ENCODE measurements around the gene ERN1.

Gene ERN1

DNA sequence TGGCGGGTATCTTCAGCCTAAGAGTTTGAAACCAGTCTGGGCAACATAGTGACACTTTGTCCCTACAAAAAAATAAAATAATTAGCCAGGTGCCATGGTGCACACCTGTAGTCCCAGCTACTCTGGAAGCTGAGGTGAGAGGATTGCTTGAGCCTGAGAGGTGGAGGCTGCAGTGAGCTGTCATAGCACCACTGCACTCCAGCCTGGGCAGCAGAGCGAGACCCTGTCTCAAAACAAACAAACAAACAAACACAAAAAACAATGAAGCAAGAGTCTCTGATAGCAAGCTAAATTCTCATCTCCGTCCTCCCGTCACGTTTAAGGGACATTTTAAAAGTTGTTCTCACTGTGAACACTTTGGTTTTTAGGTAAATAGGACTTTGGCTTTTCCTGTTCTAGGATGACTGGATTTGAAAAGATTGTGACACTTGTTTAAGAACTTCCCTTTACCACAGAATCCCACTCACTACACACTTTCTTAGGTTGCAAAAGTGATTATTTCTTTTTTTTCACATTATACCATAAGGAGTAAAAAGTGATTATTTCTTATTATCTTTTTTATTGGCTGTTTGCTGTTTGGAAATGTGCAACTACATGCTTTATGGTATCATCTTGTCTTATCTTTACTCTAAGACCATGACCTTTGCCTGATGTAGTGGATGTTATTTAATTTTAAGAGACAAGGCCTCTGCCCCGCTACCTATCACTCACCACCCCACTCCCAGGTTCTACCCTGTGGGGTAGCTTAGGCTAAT, 4.4 kb upstream of the ERN1 start:
- DNase-seq, result no peak

DNA sequence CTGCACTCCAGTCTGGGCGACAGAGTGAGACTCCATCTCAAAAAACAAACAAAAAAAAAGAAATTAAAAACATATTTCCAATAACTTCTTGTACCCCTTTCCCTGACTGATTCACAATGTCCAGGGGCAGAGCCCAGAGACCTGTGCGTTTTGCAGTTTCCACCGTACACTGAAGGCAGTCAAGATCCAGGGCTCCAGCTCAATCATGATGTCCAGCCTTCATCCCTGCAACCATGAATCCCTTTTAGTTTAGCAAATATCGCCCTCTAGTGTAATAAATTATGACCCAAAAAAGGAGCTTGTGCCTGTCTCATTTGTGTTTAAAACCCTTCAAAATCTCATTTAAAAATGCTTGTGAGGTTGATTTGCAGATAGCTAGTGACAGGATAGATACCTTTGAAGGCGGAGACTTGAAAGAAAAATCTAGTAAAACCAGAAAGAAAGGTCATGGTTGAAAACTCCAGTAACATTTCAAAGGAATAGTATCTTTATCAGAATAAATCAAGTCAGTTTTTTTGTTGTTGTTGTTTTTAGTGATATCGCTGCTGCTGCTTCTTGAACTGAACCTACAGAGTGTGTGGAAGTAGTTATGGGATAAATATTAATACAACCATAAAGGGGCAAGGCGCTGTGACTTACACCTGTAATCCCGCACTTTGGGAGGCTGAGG, 3.7 kb upstream of the ERN1 start:
- DNase-seq, result peak; percentile 81

DNA sequence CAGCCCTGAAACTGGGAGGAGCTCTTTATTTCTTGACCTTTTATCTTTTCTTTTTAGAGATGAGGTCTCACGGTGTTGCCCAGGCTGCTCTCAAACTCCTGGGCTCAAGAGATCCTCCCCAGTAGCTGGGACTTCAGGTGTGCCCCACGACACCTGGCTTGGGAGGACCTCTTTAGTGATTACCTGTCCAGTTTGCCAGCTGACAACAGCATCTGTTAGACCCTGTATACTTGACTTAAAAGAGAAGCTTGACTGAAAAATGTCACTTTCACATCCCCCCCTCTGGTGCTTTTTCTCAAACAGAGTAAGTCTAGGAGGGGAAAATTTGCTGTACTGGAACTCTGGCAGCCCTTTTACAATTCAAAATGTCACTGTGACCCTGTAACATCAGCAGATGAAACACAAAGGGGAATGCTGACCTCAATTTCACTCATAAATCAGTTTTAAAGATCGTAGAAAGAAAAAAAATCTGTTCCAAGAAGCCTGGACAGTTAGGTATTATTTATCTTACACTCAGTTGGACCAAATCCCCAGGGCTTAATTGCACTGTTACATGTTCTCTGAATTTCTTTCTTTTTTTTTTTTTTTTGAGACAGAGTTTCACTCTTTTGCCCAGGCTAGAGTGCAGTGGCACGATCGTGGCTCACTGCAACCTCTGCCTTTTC, 1.8 kb upstream of the ERN1 start:
- no peak for DNase-seq

DNA sequence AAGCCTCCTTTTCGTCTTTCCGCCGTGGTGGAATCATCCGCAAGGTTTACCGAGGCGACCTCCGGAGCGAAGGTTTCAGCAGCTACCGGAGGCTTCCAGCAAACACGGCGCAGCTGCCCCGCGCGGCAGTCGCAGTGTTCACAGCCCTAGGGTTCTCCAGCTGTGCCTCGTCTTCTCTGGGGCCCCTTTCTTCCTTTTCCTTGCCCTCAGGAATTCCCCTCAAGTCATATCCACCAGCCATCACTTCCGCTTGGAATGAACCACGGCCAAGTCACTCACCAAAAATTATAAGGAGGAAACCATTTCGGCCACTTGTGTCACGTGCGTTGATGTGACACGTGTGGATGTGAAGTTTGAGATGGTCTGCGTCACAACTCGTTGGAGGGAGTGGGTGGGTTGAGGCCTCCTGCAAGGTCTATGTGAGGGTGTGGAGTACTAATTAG, 636 bp upstream of the ERN1 start:
- DNase-seq, result peak; percentile 77

DNA sequence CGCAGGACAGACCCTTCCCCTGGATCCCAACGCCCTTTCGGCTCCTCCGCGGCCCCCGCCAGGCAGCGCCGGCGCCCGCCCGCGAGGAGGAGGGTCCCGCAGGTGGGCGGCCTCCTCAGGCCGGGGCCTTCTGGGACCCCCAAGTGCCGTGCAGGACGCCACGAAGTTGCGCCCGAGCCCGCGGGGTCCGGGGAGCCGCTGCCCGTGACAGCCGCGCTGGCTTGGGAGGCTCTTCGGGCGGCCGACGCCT, 504 bp downstream of the ERN1 start:
- DNase-seq, result no peak

DNA sequence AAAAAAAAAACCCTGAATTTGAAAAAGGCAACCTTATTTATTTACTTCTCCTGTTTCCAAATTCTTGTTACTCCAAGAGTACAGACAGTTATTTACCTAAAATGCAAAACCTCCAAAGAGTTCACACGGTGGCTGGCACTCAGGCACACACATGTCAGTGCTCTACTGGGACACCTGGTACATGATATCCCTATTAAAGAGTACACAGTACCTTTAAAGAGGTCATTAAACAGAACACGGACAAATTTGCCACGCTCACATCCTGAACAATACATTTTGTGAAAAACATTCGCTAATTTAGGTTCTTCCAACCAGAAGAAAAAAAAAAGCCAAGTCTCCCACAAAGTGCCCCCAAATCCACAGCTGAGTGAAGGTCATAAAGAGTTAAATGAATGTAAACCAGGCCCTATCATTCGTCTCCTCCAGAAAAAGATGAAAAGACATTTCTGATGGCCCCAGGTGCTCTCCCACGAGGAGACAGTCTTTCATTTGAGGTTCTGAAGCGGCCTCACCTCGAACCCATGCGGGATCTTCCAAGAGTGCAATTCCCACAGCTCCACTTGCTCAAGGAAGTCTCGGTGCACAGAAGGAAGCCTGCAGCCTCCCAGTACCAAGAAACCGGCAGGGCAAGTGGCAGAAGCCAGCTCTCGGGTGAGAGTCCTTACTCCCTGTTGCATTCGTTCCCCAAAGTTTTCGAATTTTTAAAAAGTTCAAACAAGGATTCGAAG, 993 bp downstream of the ERN1 start:
- no peak for DNase-seq

DNA sequence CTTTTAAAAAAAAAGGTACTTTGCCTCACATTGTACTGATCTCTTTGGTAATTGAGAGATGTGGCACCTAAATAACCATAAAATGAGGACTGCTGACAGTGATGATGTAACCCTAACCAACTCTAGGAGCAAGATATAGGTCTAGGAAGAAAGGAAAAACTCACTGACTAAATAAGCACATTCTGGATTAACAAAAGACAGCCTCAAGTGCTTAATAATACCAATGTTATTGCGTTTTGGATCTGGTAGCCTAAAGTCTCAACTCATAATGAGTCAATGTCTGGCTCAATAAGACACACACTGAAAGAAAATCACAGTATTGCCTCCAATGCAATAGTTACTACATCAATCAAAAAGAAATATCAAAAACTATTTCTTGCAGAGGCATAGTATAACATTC, 3.0 kb downstream of the ERN1 start:
- no peak for DNase-seq

DNA sequence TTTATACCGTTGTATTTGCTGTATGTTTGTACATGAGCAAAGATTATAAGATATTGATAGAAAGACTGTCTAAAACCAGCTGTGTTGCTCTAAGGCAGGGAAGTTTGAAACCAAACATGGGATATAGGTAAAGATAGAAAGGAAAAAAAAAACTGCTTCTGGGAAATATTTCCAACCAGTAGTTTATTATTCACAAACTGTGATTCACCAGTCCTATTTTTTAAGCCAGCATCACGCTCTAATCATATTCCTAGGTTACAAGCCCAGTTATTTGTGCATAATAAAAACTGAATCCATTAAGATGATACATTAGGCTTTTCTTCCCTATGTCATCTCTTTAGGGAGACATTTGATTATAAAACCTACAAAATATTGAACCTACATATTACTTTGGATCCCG, 4.0 kb downstream of the ERN1 start:
- DNase-seq, result no peak

DNA sequence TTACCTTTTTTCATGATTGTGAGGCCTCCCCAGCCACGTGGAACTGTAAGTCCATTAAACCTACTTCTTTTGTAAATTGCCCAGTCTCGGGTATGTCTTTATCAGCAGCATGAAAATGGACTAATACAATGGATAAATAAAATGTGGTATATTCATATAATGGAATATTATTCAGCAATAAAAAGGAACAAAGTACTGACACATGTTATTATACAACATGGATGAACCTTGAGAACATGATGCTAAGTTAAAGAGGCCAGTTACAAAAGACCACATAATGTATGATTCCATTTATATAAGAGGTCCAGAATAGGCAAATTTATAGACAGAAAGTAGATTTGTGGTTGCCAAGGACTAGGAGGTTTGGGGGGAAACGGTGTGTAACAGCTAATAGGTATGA, 5.3 kb downstream of the ERN1 start:
- DNase-seq, result no peak

DNA sequence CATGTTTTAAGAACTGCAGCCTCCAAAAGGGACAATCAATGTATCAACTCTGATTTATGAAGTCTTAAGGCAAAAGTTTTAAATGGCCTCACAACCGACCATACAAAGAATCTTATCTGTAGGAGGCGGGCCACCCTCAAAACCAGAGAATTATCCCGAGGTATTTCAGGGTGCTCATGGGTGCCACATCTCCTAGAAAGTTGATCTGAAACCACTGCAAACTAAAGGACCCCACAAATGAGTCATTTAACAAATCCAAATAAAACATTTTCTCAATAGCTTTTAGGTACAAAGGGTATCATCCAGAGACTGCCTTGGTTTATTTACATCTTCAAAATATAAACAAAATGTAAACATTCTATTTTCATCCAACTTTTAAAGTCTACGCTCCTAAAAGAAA, 6.8 kb downstream of the ERN1 start:
- DNase-seq, result no peak

DNA sequence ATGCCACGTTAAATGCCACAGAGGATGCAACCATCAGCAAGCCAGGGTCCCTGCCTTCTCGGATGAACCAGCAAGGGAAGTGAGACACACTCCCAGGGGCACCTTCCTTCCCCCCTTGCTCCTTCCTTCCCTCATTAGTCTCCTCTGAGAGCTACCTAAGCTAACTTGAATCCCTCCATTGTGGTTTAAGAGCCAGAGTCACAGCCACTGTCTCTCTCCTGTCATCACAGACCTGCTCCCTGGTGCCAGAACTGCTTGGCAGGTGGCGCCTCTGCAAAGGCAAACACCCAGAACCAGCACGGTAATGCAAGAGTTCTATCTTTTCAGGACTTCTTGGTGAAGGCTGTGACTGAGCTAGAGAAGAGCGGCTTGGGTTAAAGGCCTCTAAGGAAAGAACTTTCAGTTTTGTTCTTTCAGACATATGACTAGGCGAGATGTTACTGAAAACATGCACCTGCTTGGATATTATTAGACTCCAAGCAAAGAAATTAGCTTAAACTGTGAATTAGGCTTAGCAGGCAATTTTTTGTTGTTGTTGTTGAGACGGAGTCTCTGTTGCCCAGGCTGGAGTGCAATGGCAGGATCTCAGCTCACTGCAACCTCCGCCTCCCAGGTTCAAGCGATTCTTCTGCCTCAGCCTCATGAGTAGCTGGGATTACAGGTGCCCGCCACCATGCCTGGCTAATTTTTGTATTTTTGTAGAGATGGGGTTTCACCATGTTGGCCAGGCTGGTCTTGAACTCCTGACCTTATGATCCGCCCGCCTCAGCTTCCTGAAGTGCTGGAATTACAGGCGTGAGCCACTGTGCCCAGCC, 8.8 kb downstream of the ERN1 start:
- peak; percentile 70 for DNase-seq

DNA sequence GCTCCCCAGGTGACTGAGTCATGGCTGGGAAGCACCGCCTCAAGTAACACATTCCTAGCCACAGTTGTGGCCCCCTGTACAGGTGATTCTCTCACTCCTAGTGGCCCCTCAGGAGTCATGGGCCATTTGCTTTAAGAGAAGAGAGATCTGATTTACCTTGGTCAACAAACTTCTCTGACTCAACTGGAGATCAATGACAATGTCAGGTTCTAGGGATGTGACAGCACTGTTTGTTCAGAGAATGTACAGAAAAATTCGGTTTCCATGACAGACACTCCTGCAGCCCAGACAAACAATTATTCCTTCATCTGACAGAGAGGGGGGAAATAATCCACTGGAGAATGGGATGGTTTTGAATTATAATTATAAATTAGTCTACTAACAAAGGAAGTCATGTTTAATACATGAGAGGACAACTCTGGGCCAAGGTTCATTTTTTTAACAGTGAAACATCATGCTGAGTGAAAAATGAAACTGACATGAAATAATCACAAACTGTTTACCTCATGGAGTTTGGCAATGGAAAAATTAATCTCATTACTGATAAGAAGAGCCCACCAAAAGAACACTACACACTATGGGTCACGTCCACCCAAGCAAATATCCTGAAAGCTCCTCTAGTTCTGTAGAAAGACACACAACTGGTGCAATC, 9.7 kb downstream of the ERN1 start:
- peak; percentile 54 for DNase-seq

DNA sequence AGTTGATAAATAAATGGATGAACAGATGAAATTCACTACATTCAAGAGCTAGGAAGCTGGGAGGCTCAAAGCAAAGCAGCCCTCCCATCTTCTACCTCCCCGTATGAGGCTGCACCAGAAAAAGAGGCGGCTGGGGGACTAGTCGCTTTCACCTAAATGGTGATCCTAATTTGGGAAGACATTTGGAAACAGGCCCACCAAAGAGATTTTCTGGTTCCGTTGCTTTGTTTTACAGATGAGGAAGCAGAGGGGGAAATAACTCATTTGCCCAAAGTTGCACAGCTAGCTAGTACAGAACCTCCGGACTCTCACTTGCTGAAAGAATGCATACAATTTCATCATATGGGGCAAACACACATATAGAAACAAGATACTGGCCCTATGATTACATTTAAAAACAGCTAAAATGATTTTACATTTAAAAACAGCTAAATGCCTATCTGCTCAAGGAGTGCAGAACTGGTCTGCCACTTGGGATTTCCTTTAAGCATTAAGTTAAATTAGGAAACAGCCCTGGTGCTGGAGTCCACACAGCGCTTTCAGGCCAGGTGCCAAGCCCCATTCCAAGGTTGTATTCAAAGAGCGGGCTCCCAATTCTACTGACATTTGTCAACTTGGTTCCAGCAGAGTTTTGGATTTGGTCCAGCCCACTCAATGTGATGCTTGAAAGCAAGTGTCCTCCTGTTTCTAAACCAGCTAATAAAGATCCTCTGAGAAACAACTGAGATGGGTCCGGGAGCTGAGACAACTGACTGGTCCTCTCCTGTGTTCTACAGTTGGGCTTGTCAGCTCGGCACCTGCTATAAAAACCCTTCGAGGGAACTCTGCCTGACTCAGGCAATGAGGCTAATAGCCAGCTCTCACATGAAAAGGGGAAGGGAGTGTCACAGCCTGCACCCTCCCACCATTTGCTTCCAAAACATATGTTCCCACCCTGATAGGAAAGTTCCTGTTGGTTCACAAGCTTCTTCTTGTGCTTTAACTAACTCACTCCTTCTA, 11.7 kb downstream of the ERN1 start:
- DNase-seq, result no peak

DNA sequence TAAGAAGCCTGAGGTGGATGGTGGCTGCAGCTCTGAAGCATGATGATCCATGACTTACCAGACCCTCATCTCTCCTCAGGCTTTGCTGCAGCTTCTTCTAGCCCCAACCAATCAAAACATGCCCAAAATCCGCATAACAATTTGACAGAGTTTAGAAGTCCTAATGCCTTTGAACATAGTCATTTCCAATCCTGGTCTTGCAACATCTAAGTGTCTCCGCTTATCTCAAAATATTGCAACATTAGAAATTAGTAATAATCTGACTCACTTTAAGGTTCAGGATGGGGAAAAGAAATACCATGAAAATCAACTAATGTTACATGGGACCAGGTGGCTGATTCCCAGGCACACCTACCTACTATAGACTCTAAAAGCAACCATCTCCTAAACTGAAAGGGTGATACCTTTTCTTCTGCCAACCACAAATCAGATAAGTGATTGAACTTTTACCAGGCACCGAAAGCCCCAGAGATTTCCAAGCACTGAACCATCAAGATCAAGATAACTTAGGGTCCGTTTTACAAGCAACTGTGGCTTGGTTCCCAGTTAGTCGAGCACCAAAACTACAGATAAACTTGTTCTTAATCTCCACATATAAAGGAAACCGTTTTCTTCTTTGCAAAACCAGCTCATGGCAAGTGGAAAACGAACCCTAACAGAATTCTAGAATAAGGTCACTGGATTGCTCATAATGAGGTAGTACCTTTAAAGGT, 14.0 kb downstream of the ERN1 start:
- peak; percentile 53 for DNase-seq

DNA sequence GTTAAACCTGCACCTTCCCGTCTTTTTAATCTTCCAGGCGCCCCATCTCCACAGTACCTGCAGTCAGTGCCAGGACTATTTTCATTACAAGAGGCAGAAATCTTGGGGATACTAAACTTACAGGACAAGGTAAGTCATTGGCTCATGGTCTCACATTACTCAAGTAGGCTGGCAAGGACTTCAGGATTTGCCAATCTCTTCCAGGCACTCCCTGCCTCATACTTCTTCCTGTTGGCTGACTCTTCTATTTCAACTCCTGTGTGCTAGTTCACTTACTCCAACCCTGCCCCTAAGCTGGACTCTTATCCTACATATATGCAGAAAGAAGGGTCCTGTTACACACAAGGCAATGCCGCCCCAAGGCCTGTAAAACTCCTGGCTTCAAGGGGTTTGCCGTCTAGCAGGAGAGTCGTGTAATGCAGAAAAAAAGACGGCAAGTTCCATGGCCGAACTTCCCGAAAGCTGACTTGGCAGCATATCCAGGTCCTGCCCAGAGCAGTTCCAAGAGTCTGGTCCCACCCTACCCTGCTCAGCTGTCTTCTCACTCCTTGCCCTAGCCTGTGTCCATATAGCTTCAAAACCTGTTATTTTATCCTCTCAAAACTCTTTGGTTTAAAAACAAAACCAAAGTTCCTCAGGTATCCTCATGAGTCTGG, 14.8 kb downstream of the ERN1 start:
- no peak for DNase-seq

DNA sequence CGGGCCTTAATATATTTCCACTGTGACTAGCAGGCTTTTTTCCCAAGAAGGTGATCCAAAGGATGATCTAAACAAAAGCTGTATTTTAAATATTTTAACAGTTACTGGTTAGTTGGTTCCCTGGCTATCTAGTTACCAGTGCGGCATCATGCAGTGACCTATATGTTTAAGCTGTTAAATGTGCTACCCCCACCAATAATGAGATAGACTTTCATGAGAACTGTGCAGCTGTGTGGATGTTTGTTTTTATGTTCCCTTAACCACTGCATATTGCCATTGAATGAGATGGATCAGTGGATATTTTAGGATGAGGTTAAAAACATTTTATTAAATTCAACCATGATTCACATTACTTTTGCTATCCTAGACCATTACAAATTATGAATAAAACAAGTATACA, 16.9 kb downstream of the ERN1 start:
- DNase-seq, result no peak

DNA sequence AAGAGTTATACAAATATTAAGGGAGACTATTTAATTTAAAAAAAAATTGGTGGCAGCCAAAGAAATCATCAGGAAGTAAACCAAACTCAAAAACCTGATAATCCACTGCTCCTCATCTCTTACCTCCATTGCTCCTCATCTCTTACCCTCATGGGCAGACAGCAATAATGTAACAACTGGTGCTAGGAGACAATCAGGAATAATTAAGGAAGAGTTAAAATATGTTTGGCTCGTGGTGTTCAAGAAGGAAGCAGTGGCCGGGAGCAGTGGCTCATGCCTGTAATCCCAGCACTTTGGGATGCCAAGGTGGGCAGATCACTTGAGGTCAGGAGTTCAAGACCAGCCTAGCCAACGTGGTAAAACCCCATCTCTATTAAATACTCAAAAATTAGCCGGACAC, 18.1 kb downstream of the ERN1 start:
- DNase-seq, result no peak

DNA sequence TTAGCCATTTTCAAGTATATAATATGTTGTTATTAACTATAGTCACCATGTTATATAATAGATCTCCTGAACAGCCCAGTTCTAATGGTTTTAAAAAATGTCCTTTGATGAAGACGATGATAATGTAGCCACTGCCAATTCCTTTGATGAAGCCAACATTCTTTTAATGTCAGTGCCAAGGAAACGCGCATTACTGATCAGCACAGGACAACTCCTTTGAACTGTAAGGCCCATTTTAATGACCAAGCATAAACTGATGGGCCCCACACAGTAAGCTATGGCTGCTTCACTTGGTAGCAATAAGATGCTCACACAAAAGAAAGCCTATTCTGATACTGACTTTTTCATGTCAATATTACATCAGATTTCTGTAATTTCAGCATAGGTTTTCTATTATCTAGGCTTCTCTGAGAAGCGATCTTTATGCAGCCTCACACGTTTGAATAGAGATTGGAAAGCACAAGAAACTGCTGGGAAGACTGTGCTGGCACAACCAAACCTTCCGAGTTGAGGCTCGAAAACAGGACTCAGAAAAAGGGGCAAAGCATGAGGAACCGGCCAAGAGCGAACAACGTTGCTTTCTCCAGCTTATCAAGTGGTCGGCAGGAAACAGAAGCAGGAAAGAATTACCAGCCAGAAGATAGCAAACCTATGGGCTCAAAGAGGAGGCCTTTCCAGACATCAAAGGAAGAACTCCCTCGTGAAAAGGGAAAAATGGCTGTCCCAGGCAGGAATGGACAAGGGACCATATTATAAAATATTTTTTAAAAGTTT, 19.4 kb downstream of the ERN1 start:
- no peak for DNase-seq

DNA sequence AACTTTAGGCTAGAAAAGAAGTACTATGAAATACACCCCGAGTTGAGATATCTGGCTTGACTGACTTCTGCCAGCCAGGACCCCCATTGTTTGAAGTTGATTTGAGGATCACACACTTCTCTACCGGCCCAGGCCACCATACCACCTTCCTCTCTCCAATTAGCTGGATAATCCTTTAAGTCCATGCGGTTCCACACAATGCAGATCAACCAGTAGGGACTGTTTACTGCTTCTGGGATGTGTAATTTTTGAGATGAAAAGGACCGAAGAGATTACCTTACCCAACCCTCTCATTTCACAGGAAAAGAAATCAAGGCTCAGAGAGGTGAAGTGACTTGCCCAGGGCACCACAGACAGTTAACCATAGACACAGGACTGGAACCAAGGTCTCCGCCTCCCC, 20.5 kb downstream of the ERN1 start:
- no peak for DNase-seq

Data from activated CD4-positive, alpha-beta T cell treated with anti-CD3 and anti-CD28 coated beads, Interleukin-2, Interleukin-6, amounts not matched to agents 100 ng/mL and 50 ng/mL, durations not matched to agents 16 hours and 8 hours (primary cell).